HL-60 (cell line): ENCODE data around the gene TSPAN2.

Experiments used
- CTCF ChIP-seq: IDR thresholded peaks from one replicate; pipeline ENCODE4 v1.5.1; 2011; ENCODE audit warnings: low read length, control low read depth, inconsistent platforms; ENCODE audit not compliant: insufficient read depth
- POLR2AphosphoS5 ChIP-seq: IDR thresholded peaks from 2 replicates; pipeline ENCODE4 v1.6.1; 2012; ENCODE audit warnings: low read depth
- TF ChIP-seq, protein P1 (sequence below): IDR thresholded peaks from 2 replicates; pipeline ENCODE4 v1.6.1; 2012; ENCODE audit warnings: low read depth; ENCODE audit not compliant: insufficient replicate concordance

- TF ChIP-seq CTCF (no peak), POLR2AphosphoS5 (no peak)
- TF ChIP-seq, protein P1, sequence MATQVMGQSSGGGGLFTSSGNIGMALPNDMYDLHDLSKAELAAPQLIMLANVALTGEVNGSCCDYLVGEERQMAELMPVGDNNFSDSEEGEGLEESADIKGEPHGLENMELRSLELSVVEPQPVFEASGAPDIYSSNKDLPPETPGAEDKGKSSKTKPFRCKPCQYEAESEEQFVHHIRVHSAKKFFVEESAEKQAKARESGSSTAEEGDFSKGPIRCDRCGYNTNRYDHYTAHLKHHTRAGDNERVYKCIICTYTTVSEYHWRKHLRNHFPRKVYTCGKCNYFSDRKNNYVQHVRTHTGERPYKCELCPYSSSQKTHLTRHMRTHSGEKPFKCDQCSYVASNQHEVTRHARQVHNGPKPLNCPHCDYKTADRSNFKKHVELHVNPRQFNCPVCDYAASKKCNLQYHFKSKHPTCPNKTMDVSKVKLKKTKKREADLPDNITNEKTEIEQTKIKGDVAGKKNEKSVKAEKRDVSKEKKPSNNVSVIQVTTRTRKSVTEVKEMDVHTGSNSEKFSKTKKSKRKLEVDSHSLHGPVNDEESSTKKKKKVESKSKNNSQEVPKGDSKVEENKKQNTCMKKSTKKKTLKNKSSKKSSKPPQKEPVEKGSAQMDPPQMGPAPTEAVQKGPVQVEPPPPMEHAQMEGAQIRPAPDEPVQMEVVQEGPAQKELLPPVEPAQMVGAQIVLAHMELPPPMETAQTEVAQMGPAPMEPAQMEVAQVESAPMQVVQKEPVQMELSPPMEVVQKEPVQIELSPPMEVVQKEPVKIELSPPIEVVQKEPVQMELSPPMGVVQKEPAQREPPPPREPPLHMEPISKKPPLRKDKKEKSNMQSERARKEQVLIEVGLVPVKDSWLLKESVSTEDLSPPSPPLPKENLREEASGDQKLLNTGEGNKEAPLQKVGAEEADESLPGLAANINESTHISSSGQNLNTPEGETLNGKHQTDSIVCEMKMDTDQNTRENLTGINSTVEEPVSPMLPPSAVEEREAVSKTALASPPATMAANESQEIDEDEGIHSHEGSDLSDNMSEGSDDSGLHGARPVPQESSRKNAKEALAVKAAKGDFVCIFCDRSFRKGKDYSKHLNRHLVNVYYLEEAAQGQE = no peak
These were observed 47.4 kb upstream of the TSPAN2 start for GRCh38 chr1:115136706-115137105.
